Activated naive CD4-positive, alpha-beta T cell treated with anti-CD3 and anti-CD28 coated beads, Interleukin-2, amount 50 U/mL, for 72 hours (primary cell): ENCODE measurements around the gene WASHC4. TPM values are rescaled to one million over a fixed set of nuclear protein-coding genes. Genes with fewer than 3 reads are reported as not detected.

Source experiments
- ATAC-seq, 2 donors: fragments of 150-1000 bp; cut with Tn5 transposase; 2 replicates each; pipeline ENCODE4 v1.10.0; 2021; ENCODE audit warnings: mild to moderate bottlenecking in 2 of 2, moderate library complexity in 2 of 2
- DNase-seq, 2 donors: peaks; one replicate each; pipeline ENCODE4 v3.0.0; 2021 to 2022; ENCODE audit warnings: low spot score in 2 of 2
- H3K27ac Mint-ChIP-seq, 2 donors: one replicate each; pipeline ENCODE4 v1.8.0; 2022; ENCODE audit warnings: mild to moderate bottlenecking in 2 of 2, mixed read lengths in 2 of 2
- H3K36me3 Mint-ChIP-seq, 2 donors: one replicate each; pipeline ENCODE4 v1.8.0; 2022; ENCODE audit warnings: mixed read lengths in 2 of 2
- H3K9me3 Mint-ChIP-seq, 2 donors: one replicate each; pipeline ENCODE4 v1.8.0; 2022; ENCODE audit warnings: mixed read lengths in 2 of 2
- total RNA-seq, 2 donors: library from RNA; stranded (reverse); gene quantifications; one replicate each; pipeline ENCODE4 v1.2.3, GENCODE V29; 2022

Gene WASHC4
- total RNA-seq, 2 donors from 2014 or later = 30.5 to 41.2 TPM

- Mint-ChIP-seq H3K27ac (no peak overlapping the region), H3K9me3 (no peaks in the 10 kb centered on the region), H3K36me3 (peaks cover 0 to 11% of the 10 kb centered on the region in 2 donors)
- DNase-seq = no peak
- ATAC-seq = no peak
Measured at GRCh38 chr12:105206686-105207374, 99.3 kb downstream of the WASHC4 start.

GRCh38 chr12:105209091-105209490, 101.6 kb downstream of the WASHC4 start:
- H3K27ac Mint-ChIP-seq = peak overlapping the region in 1 of 2 donors; percentile 75
- DNase-seq = no peak
- no peak for ATAC-seq
- no peaks in the 10 kb centered on the region for H3K9me3 Mint-ChIP-seq
- peaks cover 0 to 11% of the 10 kb centered on the region in 2 donors for H3K36me3 Mint-ChIP-seq

GRCh38 chr12:105212438-105212837, 104.9 kb downstream of the WASHC4 start:
- H3K9me3 Mint-ChIP-seq = no peaks in the 10 kb centered on the region
- H3K36me3 Mint-ChIP-seq = no peaks in the 10 kb centered on the region
- ATAC-seq (no peak), DNase-seq (no peak)
- H3K27ac Mint-ChIP-seq = peak overlapping the region; percentile 12 to 51

- ATAC-seq = no peak
- DNase-seq = no peak
- no peak overlapping the region for H3K27ac Mint-ChIP-seq
- H3K36me3 Mint-ChIP-seq = no peaks in the 10 kb centered on the region
- no peaks in the 10 kb centered on the region for H3K9me3 Mint-ChIP-seq
Measured at GRCh38 chr12:105214148-105214547, 106.6 kb downstream of the WASHC4 start.

GRCh38 chr12:105214670-105215375, 107.3 kb downstream of the WASHC4 start:
- Mint-ChIP-seq H3K27ac (no peak overlapping the region), H3K36me3 (no peaks in the 10 kb centered on the region), H3K9me3 (no peaks in the 10 kb centered on the region)
- DNase-seq (no peak), ATAC-seq (no peak)

- H3K9me3 Mint-ChIP-seq = no peaks in the 10 kb centered on the region
- peaks cover 0 to 10% of the 10 kb centered on the region in 2 donors for H3K36me3 Mint-ChIP-seq
- no peak overlapping the region for H3K27ac Mint-ChIP-seq
- DNase-seq (no peak), ATAC-seq (no peak)
Measured at GRCh38 chr12:105218434-105218833, 110.9 kb downstream of the WASHC4 start.

Other genes with a start within 250 kb of the WASHC4 start
- gene SLC41A2, start 149.4 kb upstream of the WASHC4 start, total RNA-seq = 10 to 100 TPM in 1 of 2 donors, 1 to 10 TPM in 1; 1.6 to 19.8 TPM
- gene NOPCHAP1, start 121.4 kb upstream of the WASHC4 start, total RNA-seq = 10 to 100 TPM; 25.2 to 36.6 TPM
- gene ALDH1L2, start 23.3 kb upstream of the WASHC4 start, total RNA-seq = 1 to 10 TPM in 1 of 2 donors, under 1 TPM in 1; 0.36 to 5.7 TPM
- gene APPL2, start 128.4 kb downstream of the WASHC4 start, total RNA-seq = 10 to 100 TPM; 17.2 to 19.3 TPM
- gene C12orf75, start 223.0 kb downstream of the WASHC4 start, total RNA-seq = 10 to 100 TPM; 46.2 to 76.0 TPM